GM18507 (cell line): ENCODE data around the gene PGRMC2.

Experiments used
- DNase-seq: peaks from one replicate; pipeline ENCODE4 v3.0.0; 2011; ENCODE audit warnings: low read depth; ENCODE audit not compliant: insufficient read length; ENCODE audit errors: extremely low spot score
- FAIRE-seq: peaks from 2 replicates; lab custom pipeline; 2011; peaks lifted over from hg19 to GRCh38; lab: Jason Lieb, UNC

PGRMC2 gene

GRCh38 chr4:128228845-128229795, 58.5 kb downstream of the PGRMC2 start:
- no peak for DNase-seq

GRCh38 chr4:128227991-128228571, 59.5 kb downstream of the PGRMC2 start:
- FAIRE-seq: no peak
- DNase-seq: no peak

More at GRCh38 chr4:128228845-128229795, 58.5 kb downstream of the PGRMC2 start:
- FAIRE-seq: no peak

- FAIRE-seq: no peak
- DNase-seq: no peak
Measured at GRCh38 chr4:128225148-128225547, 62.5 kb downstream of the PGRMC2 start.

- FAIRE-seq: no peak
- DNase-seq: no peak
Measured at GRCh38 chr4:128221586-128221985, 66.0 kb downstream of the PGRMC2 start.

- DNase-seq: no peak
- FAIRE-seq: peak; percentile 79
Measured at GRCh38 chr4:128220286-128221235, 67.1 kb downstream of the PGRMC2 start.
